Neural cell (in vitro differentiated cells): ENCODE results near the gene RIC3.

Source experiments
- POLR2AphosphoS5 ChIP-seq: IDR thresholded peaks from 2 replicates; pipeline ENCODE4 v1.6.1; 2012
- SMC3 ChIP-seq: fragments of 450-650 bp; conservative IDR thresholded peaks from 2 replicates; pipeline ENCODE4 v1.6.1; 2014; ENCODE audit warnings: antibody characterized with exemption, mild to moderate bottlenecking, moderate library complexity; ENCODE audit not compliant: poor library complexity
- TF ChIP-seq, protein P1 (sequence below): fragments of 450-650 bp; IDR thresholded peaks from 2 replicates; pipeline ENCODE4 v1.5.1; 2014; ENCODE audit warnings: antibody characterized with exemption, mild to moderate bottlenecking, moderate library complexity; ENCODE audit not compliant: poor library complexity, severe bottlenecking
- TF ChIP-seq, protein P2 (sequence below): IDR thresholded peaks from 2 replicates; pipeline ENCODE4 v1.6.1; 2012; ENCODE audit warnings: borderline replicate concordance

DNA sequence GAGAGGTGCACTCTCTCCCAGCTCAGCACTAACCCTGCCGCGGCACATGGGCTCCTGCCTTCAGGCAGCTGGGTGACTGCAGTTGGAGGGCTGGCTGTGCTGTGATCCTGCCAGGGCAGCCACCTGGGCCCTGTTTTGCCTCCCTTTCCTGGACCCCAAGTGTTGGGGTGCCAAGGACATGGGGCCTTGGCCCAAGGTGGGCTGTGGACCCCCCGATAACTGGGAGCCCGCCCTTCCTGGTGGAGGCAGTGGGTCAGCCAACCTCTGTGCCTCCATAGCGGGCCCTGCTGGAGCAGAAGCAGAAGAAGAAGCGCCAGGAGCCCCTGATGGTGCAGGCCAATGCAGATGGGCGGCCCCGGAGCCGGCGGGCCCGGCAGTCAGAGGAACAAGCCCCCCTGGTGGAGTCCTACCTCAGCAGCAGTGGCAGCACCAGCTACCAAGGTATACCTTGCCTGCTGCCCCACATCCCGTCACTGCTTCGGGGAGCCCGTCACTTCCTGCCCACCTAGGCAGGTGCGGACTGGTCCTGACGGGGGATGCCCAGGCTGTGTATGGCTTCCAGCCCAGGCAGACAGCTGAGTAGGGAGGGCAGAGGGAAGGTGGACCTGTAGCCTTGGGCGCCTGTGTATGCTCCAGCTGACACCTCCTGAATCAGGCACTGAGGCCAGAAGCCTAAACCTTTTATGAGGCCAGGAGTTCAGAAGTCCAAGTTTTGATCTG, 78.9 kb downstream of the RIC3 start:
- TF ChIP-seq, protein P1, sequence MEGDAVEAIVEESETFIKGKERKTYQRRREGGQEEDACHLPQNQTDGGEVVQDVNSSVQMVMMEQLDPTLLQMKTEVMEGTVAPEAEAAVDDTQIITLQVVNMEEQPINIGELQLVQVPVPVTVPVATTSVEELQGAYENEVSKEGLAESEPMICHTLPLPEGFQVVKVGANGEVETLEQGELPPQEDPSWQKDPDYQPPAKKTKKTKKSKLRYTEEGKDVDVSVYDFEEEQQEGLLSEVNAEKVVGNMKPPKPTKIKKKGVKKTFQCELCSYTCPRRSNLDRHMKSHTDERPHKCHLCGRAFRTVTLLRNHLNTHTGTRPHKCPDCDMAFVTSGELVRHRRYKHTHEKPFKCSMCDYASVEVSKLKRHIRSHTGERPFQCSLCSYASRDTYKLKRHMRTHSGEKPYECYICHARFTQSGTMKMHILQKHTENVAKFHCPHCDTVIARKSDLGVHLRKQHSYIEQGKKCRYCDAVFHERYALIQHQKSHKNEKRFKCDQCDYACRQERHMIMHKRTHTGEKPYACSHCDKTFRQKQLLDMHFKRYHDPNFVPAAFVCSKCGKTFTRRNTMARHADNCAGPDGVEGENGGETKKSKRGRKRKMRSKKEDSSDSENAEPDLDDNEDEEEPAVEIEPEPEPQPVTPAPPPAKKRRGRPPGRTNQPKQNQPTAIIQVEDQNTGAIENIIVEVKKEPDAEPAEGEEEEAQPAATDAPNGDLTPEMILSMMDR: no peak
- TF ChIP-seq POLR2AphosphoS5 (no peak), SMC3 (no peak)
- TF ChIP-seq, protein P2, sequence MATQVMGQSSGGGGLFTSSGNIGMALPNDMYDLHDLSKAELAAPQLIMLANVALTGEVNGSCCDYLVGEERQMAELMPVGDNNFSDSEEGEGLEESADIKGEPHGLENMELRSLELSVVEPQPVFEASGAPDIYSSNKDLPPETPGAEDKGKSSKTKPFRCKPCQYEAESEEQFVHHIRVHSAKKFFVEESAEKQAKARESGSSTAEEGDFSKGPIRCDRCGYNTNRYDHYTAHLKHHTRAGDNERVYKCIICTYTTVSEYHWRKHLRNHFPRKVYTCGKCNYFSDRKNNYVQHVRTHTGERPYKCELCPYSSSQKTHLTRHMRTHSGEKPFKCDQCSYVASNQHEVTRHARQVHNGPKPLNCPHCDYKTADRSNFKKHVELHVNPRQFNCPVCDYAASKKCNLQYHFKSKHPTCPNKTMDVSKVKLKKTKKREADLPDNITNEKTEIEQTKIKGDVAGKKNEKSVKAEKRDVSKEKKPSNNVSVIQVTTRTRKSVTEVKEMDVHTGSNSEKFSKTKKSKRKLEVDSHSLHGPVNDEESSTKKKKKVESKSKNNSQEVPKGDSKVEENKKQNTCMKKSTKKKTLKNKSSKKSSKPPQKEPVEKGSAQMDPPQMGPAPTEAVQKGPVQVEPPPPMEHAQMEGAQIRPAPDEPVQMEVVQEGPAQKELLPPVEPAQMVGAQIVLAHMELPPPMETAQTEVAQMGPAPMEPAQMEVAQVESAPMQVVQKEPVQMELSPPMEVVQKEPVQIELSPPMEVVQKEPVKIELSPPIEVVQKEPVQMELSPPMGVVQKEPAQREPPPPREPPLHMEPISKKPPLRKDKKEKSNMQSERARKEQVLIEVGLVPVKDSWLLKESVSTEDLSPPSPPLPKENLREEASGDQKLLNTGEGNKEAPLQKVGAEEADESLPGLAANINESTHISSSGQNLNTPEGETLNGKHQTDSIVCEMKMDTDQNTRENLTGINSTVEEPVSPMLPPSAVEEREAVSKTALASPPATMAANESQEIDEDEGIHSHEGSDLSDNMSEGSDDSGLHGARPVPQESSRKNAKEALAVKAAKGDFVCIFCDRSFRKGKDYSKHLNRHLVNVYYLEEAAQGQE: no peak
